AG10803 (cell line): Measurements from ENCODE around the gene GRHL3.

Experiments
- DNase-seq: peaks from one replicate; pipeline ENCODE4 v3.0.0; 2010; ENCODE audit warnings: low read depth
- H3K4me3 ChIP-seq: 2 replicates; pipeline ENCODE4 v1.5.1; 2011; ENCODE audit warnings: mild to moderate bottlenecking, low read length, control low read depth
- CTCF ChIP-seq: conservative IDR thresholded peaks from 2 replicates; pipeline ENCODE4 v1.5.1; 2011; ENCODE audit warnings: mild to moderate bottlenecking, low read length, control low read depth, inconsistent platforms

GRHL3 gene

GRCh38 chr1:24279590-24280232 lies 39.4 kb upstream of the GRHL3 start:
- DNase-seq: no peak
- H3K4me3 ChIP-seq: no peak overlapping the region
- TF ChIP-seq CTCF: no peak

GRCh38 chr1:24281591-24281990 lies 37.6 kb upstream of the GRHL3 start:
- H3K4me3 ChIP-seq: no peak overlapping the region
- DNase-seq: no peak
- no peak for TF ChIP-seq CTCF

- H3K4me3 ChIP-seq: no peak overlapping the region
- no peak for TF ChIP-seq CTCF
- DNase-seq: no peak
These were observed 36.7 kb upstream of the GRHL3 start for GRCh38 chr1:24282491-24282890.

- TF ChIP-seq CTCF: no peak
- H3K4me3 ChIP-seq: no peak overlapping the region
- DNase-seq: peak; percentile 69
These were observed 35.6 kb upstream of the GRHL3 start for GRCh38 chr1:24283326-24284155.

- no peak for TF ChIP-seq CTCF
- DNase-seq: no peak
- H3K4me3 ChIP-seq: no peak overlapping the region
These were observed 35.0 kb upstream of the GRHL3 start for GRCh38 chr1:24284156-24284471.

GRCh38 chr1:24285231-24285630 lies 33.9 kb upstream of the GRHL3 start:
- H3K4me3 ChIP-seq: no peak overlapping the region
- no peak for DNase-seq
- no peak for TF ChIP-seq CTCF
